HG03097 (cell line): ENCODE results near the gene WDFY4.

ENCODE experiments used
- ATAC-seq: cut with Tn5 transposase; IDR thresholded peaks from one replicate; pipeline ENCODE4 v1.9.1; 2021; ENCODE audit not compliant: unreplicated experiment, low FRiP score

The WDFY4 gene

GRCh38 chr10:48932831-48933664 is 248.4 kb downstream of the WDFY4 start:
- ATAC-seq, result no peak

GRCh38 chr10:48934672-48935501 is 250.2 kb downstream of the WDFY4 start:
- no peak for ATAC-seq

GRCh38 chr10:48935577-48935976 is 250.9 kb downstream of the WDFY4 start:
- no peak for ATAC-seq

- no peak for ATAC-seq
These were observed 253.1 kb downstream of the WDFY4 start for GRCh38 chr10:48937796-48938195.

GRCh38 chr10:48938281-48938680 is 253.6 kb downstream of the WDFY4 start:
- no peak for ATAC-seq

GRCh38 chr10:48938990-48939536 is 254.4 kb downstream of the WDFY4 start:
- ATAC-seq, result no peak

- no peak for ATAC-seq
These were observed 255.2 kb downstream of the WDFY4 start, which contains the start of gene LRRC18 for GRCh38 chr10:48939790-48940325. Gene LRRC18 (minus strand): TSS chr10:48939840. CDS start chr10:48914155, 25,685 bp downstream.

- ATAC-seq, result no peak
These were observed 255.7 kb downstream of the WDFY4 start for GRCh38 chr10:48940372-48940771.

GRCh38 chr10:48940958-48941357 is 256.3 kb downstream of the WDFY4 start:
- no peak for ATAC-seq

GRCh38 chr10:48941427-48942075 is 256.9 kb downstream of the WDFY4 start:
- no peak for ATAC-seq

GRCh38 chr10:48943096-48943495 is 258.4 kb downstream of the WDFY4 start:
- ATAC-seq, result no peak

GRCh38 chr10:48944171-48944570 is 259.5 kb downstream of the WDFY4 start:
- no peak for ATAC-seq

GRCh38 chr10:48945441-48946130 is 260.9 kb downstream of the WDFY4 start:
- no peak for ATAC-seq

GRCh38 chr10:48946332-48946731 is 261.7 kb downstream of the WDFY4 start:
- no peak for ATAC-seq

- no peak for ATAC-seq
These were observed 262.3 kb downstream of the WDFY4 start for GRCh38 chr10:48946891-48947500.

GRCh38 chr10:48947690-48948469 is 263.2 kb downstream of the WDFY4 start:
- no peak for ATAC-seq

GRCh38 chr10:48948470-48949037 is 263.9 kb downstream of the WDFY4 start:
- ATAC-seq, result no peak

GRCh38 chr10:48951707-48952106 is 267.0 kb downstream of the WDFY4 start:
- ATAC-seq, result no peak
